Measurements from ENCODE around the gene MSI2.

- TF ChIP-seq CTCF (IDR thresholded peaks at IDR 0.05; ENCODE audit: low read depth, low read length, poor library complexity, severe bottlenecking), result no peak
- TF ChIP-seq EZH2phosphoT487 (IDR thresholded peaks at IDR 0.05; ENCODE audit: borderline replicate concordance, low read length), result no peak
Observed at GRCh38 chr17:57645950-57646665, 389.8 kb downstream of the MSI2 start.

Measured in DOHH2 (cell line).